ENCODE results near the gene ETFA. TPM values are rescaled to one million over a fixed set of nuclear protein-coding genes. Genes with fewer than 3 reads are reported as not detected.

Gene ETFA
- total RNA-seq, 2 experiments from 2014 or later, result 108 to 111 TPM

DNA sequence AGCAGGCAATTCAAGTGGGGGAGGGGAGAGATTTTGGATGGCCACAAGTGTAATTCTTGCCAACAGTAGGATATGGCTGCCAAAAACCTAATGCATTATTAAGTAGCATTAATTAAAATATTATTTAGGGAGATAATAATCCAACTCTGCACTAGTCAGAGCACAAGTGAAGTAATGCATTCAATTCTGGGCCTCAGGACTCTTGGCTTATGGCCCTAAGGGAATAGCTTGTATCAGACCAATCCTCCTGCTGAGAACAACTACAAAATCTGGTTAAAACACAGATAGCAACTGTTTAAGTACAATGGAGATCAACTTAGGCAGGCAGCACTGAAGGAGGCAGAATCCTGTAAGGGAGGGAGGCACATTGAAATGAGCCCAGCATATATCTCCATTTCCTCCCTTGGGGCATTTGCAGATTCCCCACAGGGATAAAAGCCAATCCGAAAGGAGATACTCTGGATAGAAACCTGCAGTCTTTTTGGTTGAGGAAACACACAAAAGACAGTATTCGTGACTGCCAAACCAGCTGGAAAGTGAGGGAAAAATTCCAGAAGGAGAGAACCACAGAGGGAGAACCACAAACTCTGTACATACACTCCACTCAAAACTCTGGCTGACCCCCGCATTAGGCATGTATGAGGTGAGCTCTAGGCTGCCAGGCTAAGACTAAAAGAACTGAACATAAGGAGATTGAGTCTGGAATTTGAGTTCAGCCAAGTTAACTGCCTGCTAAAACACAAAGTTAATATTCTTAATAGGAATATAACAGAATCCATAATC lies 57.4 kb downstream of the ETFA start:
- ChIA-PET CTCF (no interaction called here), POLR2A (no interaction called here)
- ATAC-seq, result no peak
- no peak for DNase-seq
- no peak overlapping the region for H3K27ac Mint-ChIP-seq
- peaks cover 24% of the 10 kb centered on the region for H3K36me3 Mint-ChIP-seq (ENCODE audit: low read depth)
- no peaks in the 10 kb centered on the region for H3K4me1 Mint-ChIP-seq (ENCODE audit: low read depth)
- H3K9me3 Mint-ChIP-seq (ENCODE audit: insufficient read depth), result no peaks in the 10 kb centered on the region
- H3K4me3 Mint-ChIP-seq, result no peak overlapping the region
- no peaks in the 10 kb centered on the region for H3K27me3 Mint-ChIP-seq (ENCODE audit: low read depth)

DNA sequence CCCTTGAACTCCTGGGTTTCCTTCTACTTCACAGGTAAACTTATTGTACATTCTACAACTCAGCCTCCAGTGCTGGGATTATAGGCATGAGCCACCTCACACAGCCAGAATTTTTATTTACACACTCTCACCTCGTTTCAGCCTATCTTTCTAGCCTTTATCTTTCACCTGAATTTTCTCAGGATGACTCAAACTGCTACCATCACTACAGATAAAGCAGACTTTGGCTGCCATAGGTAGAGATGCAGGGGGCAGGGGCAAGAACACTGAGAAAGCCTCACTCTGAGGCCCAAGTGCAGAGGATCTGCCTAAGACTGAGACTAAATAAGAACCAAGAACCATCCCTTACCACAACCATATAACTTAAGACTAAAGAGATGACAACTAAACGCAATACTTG lies 59.0 kb downstream of the ETFA start:
- Mint-ChIP-seq H3K36me3 (ENCODE audit: low read depth) (peaks cover 17% of the 10 kb centered on the region), H3K27me3 (ENCODE audit: low read depth) (no peaks in the 10 kb centered on the region), H3K4me1 (ENCODE audit: low read depth) (no peaks in the 10 kb centered on the region), H3K4me3 (no peak overlapping the region), H3K27ac (no peak overlapping the region), H3K9me3 (ENCODE audit: insufficient read depth) (no peaks in the 10 kb centered on the region)
- CTCF ChIA-PET, result no interaction called here
- POLR2A ChIA-PET, result no interaction called here
- DNase-seq (no peak), ATAC-seq (no peak)

DNA sequence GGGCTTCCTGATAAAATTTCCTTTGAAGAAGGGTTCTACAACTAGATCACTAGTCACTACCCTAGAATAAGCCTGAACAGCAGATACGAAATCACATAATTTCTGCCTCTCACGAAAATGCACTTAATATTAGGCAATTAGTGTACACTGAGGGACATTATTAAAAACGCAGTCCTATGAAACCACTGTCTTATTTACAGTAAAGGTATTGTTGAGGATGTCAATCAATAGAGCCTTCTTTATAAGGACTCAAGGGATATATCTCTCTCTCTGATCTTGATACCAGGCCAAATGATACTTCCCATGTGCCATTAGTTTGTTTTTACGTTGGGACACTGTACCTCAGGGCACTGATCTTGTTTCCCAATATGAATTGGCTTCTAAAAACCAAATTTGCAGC lies 59.6 kb downstream of the ETFA start:
- Mint-ChIP-seq H3K27me3 (ENCODE audit: low read depth) (no peaks in the 10 kb centered on the region), H3K27ac (no peak overlapping the region), H3K36me3 (ENCODE audit: low read depth) (peaks cover 14% of the 10 kb centered on the region), H3K4me1 (ENCODE audit: low read depth) (no peaks in the 10 kb centered on the region), H3K4me3 (no peak overlapping the region), H3K9me3 (ENCODE audit: insufficient read depth) (no peaks in the 10 kb centered on the region)
- DNase-seq, result no peak
- ChIA-PET POLR2A (no interaction called here), CTCF (no interaction called here)
- ATAC-seq, result no peak

DNA sequence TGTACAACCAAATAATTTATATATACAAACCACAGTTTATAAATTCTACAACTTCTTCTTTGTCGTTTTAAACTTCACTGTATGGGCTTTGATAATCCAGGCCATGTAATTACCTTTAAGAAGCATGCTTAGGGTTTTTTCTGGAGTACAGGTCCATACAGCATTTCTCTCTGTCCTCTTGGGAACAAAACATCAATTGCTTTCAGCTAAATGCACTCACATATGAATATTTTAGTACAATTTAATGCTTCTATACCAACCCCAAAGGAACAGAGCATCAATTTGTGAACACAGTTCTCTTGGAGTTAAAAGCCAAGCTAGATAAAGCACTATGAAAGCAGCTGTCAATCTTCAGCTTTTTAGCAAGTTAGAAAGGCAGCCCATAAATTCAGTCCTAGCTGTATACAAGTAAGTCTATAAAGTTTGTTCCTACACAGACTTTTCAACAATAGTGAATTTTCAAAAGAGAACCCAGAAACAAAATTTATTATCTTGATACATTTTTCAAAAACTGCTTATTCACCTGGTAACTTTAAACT lies 66.1 kb downstream of the ETFA start:
- ChIA-PET CTCF (interaction anchor here (1.1 to 1.4 kb wide), 3 partner anchors 10 to 1298 kb away, joined by 3 to 5 read pairs (median 4); no protein-coding TSS in a partner anchor), POLR2A (no interaction called here)
- Mint-ChIP-seq H3K27ac (no peak overlapping the region), H3K9me3 (ENCODE audit: insufficient read depth) (no peaks in the 10 kb centered on the region), H3K4me3 (no peak overlapping the region), H3K36me3 (ENCODE audit: low read depth) (peaks cover 8% of the 10 kb centered on the region), H3K4me1 (ENCODE audit: low read depth) (no peaks in the 10 kb centered on the region), H3K27me3 (ENCODE audit: low read depth) (no peaks in the 10 kb centered on the region)
- DNase-seq, result no peak
- no peak for ATAC-seq

DNA sequence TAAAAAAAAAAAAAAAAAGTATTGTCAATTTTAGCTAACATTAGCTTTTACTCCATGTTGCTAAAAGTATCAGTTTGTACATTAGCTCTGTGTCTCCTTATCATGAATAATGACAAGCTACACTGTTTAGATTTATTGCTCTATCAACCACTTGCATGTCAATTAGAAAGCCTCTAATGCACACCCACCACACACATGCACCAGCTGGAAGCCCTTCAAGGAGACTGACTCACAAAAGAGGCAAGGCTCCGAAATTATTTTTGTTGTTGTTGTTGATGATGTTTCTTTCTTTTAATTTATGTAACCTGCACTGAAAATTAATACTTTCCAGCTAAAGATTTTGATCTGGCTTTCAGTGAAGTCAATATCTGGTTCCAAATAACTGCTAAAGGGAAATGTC lies 71.5 kb downstream of the ETFA start:
- DNase-seq, result no peak
- Mint-ChIP-seq H3K4me1 (ENCODE audit: low read depth) (no peaks in the 10 kb centered on the region), H3K4me3 (no peak overlapping the region), H3K27ac (no peak overlapping the region), H3K36me3 (ENCODE audit: low read depth) (peaks cover 6% of the 10 kb centered on the region), H3K9me3 (ENCODE audit: insufficient read depth) (no peaks in the 10 kb centered on the region), H3K27me3 (ENCODE audit: low read depth) (no peaks in the 10 kb centered on the region)
- ChIA-PET POLR2A (no interaction called here), CTCF (no interaction called here)
- no peak for ATAC-seq

DNA sequence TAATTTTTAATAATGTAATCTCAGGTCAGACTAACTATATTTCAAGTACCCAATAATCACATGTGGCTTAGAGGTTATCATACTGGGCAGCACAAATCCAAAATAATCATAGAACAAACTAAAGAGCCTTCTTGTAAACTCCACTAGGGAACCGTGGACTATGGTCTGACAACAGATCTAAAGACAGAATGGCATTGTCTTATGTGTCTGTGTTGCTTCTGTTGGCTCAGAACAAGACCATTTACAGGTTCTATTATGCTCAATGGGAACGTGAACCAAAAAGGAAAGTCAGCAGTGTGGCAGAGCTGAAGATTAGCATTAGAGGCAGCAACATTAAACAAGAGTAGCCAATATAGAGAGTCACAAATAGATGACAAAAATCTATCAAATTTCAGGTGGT lies 74.9 kb downstream of the ETFA start:
- ChIA-PET POLR2A (no interaction called here), CTCF (interaction anchor here (0.9 to 2.8 kb wide), 10 partner anchors 7 to 631 kb away, joined by 3 to 14 read pairs (median 5); no protein-coding TSS in a partner anchor)
- H3K4me3 Mint-ChIP-seq, result no peak overlapping the region
- H3K4me1 Mint-ChIP-seq (ENCODE audit: low read depth), result no peaks in the 10 kb centered on the region
- no peak for ATAC-seq
- H3K27ac Mint-ChIP-seq, result no peak overlapping the region
- DNase-seq, result no peak
- H3K9me3 Mint-ChIP-seq (ENCODE audit: insufficient read depth), result no peaks in the 10 kb centered on the region
- H3K27me3 Mint-ChIP-seq (ENCODE audit: low read depth), result no peaks in the 10 kb centered on the region
- no peaks in the 10 kb centered on the region for H3K36me3 Mint-ChIP-seq (ENCODE audit: low read depth)

DNA sequence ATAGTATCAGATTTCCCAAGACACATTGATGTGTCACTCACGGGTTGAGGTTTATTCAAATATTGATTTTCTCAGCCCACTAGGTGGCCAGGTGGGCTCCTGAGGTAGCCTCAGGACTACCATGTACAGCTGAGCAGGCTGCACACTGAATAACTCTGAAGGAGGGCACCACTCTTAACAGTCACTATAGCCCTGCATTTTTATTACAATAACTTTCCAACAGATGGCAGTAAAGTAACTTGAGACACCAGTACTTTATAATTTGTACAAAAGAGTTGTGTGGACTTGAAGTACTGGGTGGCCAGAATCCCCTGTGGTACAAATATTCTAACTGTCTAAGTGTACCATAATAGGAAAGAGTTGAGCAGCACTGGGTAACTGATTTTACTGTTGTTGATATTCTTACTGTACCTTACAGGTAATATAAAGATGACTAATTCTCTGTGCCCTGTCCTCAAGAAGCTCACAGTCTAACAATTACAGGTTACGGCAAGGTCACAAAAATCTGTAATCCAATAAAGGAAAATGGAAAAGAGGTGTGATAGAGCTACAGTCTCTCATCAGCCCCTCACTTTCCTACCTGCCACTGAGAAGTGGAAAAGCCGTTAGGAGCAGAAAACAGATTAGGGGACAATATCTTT lies 76.0 kb downstream of the ETFA start:
- Mint-ChIP-seq H3K36me3 (ENCODE audit: low read depth) (no peaks in the 10 kb centered on the region), H3K4me3 (no peak overlapping the region), H3K27ac (no peak overlapping the region), H3K9me3 (ENCODE audit: insufficient read depth) (no peaks in the 10 kb centered on the region), H3K27me3 (ENCODE audit: low read depth) (no peaks in the 10 kb centered on the region), H3K4me1 (ENCODE audit: low read depth) (no peaks in the 10 kb centered on the region)
- CTCF ChIA-PET, result interaction anchor here (0.6 to 2.8 kb wide), 19 partner anchors 8 to 632 kb away, joined by 3 to 14 read pairs (median 5); no protein-coding TSS in a partner anchor
- ATAC-seq (peak; percentile 69), DNase-seq (no peak)
- POLR2A ChIA-PET, result no interaction called here

DNA sequence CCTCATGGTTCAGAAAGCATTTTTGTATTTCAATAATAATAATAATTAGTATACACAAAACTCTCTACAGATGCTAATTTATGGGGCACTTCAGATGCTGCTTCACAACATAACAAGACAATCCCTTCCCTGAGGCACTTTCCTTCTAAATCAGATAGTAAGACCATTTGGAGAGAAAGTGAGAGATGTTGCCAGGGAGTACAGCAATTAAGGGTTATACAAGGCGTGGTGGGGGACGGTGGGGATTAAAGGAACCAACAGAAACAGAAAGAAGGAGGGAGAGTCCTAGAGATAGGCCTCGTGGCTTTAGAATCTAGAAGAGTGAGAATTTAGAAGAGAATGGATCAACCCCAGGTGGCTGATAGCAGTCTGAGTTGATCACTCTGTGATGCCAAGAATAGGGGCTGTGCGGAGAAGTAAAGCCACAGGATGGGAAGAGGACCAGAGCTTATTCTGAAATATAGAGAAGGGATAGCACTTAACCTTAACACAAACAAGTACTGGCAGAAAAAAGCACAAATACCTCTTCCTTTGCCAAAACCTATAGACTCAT lies 76.9 kb downstream of the ETFA start:
- ATAC-seq (no peak), DNase-seq (no peak)
- ChIA-PET POLR2A (no interaction called here), CTCF (interaction anchor here (0.8 to 2.4 kb wide), 4 partner anchors 46 to 632 kb away, joined by 3 to 14 read pairs (median 6); no protein-coding TSS in a partner anchor)
- Mint-ChIP-seq H3K9me3 (ENCODE audit: insufficient read depth) (no peaks in the 10 kb centered on the region), H3K36me3 (ENCODE audit: low read depth) (peaks cover 1% of the 10 kb centered on the region), H3K27me3 (ENCODE audit: low read depth) (no peaks in the 10 kb centered on the region), H3K27ac (no peak overlapping the region), H3K4me3 (no peak overlapping the region), H3K4me1 (ENCODE audit: low read depth) (no peaks in the 10 kb centered on the region)

DNA sequence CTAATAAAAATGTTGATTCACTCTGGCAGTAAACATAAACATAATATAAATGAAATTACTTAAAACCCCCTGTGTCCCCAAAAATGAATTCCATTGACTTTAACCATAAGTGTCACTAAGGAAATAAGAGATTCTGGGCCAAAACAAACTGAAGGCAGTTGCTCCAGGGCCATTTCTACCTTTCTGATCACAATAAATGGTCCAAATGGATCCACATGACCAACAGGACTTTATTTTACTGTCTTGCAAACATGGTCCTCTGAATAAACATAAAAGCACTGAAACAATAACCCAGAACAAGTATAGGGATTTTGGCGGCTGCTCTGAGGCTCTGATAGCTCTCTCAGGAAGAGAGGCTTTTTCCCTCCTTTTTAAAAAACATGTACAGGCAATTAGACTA lies 77.3 kb downstream of the ETFA start:
- no peaks in the 10 kb centered on the region for H3K9me3 Mint-ChIP-seq (ENCODE audit: insufficient read depth)
- peaks cover 1% of the 10 kb centered on the region for H3K36me3 Mint-ChIP-seq (ENCODE audit: low read depth)
- H3K27me3 Mint-ChIP-seq (ENCODE audit: low read depth), result no peaks in the 10 kb centered on the region
- POLR2A ChIA-PET, result no interaction called here
- H3K4me3 Mint-ChIP-seq, result no peak overlapping the region
- no peak for ATAC-seq
- no peak overlapping the region for H3K27ac Mint-ChIP-seq
- no peak for DNase-seq
- CTCF ChIA-PET, result interaction anchor here (0.8 to 2.4 kb wide), 4 partner anchors 10 to 633 kb away, joined by 3 to 14 read pairs (median 4); no protein-coding TSS in a partner anchor
- no peaks in the 10 kb centered on the region for H3K4me1 Mint-ChIP-seq (ENCODE audit: low read depth)

DNA sequence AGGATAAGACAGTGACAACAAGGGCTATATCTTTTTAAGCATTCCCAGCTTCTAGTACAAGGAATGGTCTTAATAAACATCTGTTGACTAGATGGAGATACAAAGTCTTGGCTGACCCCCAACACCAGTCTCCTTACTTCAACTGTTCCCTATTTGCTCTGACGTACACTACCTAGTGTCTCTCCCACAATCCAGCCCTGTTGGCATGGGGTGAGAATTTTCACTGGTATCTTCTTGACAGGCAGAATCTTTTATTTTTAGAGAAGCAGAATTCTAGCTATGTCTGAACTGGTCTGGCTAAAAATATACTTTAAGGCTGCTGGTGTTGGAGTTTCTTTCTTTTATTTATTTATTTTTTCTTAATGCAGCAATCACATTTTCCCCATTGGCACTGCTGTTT lies 82.0 kb downstream of the ETFA start:
- DNase-seq (no peak), ATAC-seq (no peak)
- H3K4me1 Mint-ChIP-seq (ENCODE audit: low read depth), result no peaks in the 10 kb centered on the region
- no peak overlapping the region for H3K27ac Mint-ChIP-seq
- H3K27me3 Mint-ChIP-seq (ENCODE audit: low read depth), result no peaks in the 10 kb centered on the region
- POLR2A ChIA-PET, result interaction anchor here (0.6 kb wide), 1 partner anchor 13 kb away, joined by 3 read pairs; no protein-coding TSS in a partner anchor
- CTCF ChIA-PET, result no interaction called here
- H3K4me3 Mint-ChIP-seq, result no peak overlapping the region
- H3K9me3 Mint-ChIP-seq (ENCODE audit: insufficient read depth), result no peaks in the 10 kb centered on the region
- peaks cover 11% of the 10 kb centered on the region for H3K36me3 Mint-ChIP-seq (ENCODE audit: low read depth)

DNA sequence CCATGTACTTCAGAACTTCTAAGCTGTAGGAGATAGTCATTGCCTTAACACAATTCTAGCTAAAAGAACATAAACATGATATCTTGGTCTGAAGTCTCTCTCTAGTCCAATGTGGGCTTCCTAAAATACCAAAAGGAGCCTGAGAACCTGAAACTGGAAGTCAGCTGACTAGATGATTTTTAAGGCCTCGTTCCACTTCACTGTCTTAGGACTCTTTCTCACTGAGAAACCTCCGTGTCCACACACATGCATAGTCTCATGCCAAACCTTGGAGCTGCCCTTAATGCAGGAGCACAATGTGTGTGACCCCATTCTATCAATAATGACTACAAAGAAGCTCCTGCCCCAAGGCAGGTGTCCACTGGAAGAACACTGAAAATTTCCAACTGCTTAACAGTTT lies 87.7 kb downstream of the ETFA start:
- DNase-seq (no peak), ATAC-seq (no peak)
- no peaks in the 10 kb centered on the region for H3K27me3 Mint-ChIP-seq (ENCODE audit: low read depth)
- H3K36me3 Mint-ChIP-seq (ENCODE audit: low read depth), result peaks cover 37% of the 10 kb centered on the region
- ChIA-PET CTCF (interaction anchor here (0.6 to 1.3 kb wide), 2 partner anchors 10 to 14 kb away, joined by 3 read pairs; no protein-coding TSS in a partner anchor), POLR2A (no interaction called here)
- H3K9me3 Mint-ChIP-seq (ENCODE audit: insufficient read depth), result no peaks in the 10 kb centered on the region
- no peaks in the 10 kb centered on the region for H3K4me1 Mint-ChIP-seq (ENCODE audit: low read depth)
- no peak overlapping the region for H3K4me3 Mint-ChIP-seq
- H3K27ac Mint-ChIP-seq, result no peak overlapping the region

DNA sequence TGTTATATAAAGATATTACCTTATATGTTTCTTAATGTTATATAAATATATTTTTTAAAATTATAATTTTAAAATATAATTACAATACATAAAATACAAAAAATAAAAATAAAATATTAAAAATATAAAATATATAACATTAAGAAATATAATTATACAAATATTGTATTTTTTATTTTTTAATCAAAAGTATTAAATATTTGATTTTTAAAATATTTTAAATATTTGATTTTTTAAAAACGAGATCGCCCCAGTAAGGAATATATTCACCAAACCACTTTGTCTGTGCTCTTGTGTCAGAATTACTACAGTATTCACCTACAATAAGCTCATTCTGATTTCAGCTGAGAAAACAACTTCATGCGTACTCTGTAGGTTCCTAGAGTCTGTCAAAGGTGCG lies 89.1 kb downstream of the ETFA start:
- ChIA-PET CTCF (interaction anchor here (0.8 to 1.2 kb wide), 2 partner anchors 32 to 37 kb away, joined by 3 read pairs; no protein-coding TSS in a partner anchor), POLR2A (no interaction called here)
- Mint-ChIP-seq H3K27me3 (ENCODE audit: low read depth) (no peaks in the 10 kb centered on the region), H3K27ac (no peak overlapping the region), H3K4me3 (no peak overlapping the region), H3K4me1 (ENCODE audit: low read depth) (peaks cover 7% of the 10 kb centered on the region), H3K36me3 (ENCODE audit: low read depth) (peaks cover 37% of the 10 kb centered on the region), H3K9me3 (ENCODE audit: insufficient read depth) (no peaks in the 10 kb centered on the region)
- no peak for ATAC-seq
- no peak for DNase-seq

Data from activated CD8-positive, alpha-beta T cell treated with anti-CD3 and anti-CD28 coated beads, Interleukin-2, amount 10 ng/mL, durations not matched to agents 7 days and 5 days (primary cell).